HG03095 (cell line): Measurements from ENCODE around the gene PTPRT.

Experiments
- ATAC-seq: cut with Tn5 transposase; IDR thresholded peaks from one replicate; pipeline ENCODE4 v1.9.1; 2021; ENCODE audit warnings: moderate library complexity; ENCODE audit not compliant: unreplicated experiment

Gene PTPRT

GRCh38 chr20:42576167-42576566 is 613.5 kb downstream of the PTPRT start:
- ATAC-seq = no peak

GRCh38 chr20:42572320-42573016 is 617.2 kb downstream of the PTPRT start:
- ATAC-seq = no peak

- ATAC-seq = no peak
These were observed 622.3 kb downstream of the PTPRT start for GRCh38 chr20:42567409-42567808.

- ATAC-seq = no peak
These were observed 624.3 kb downstream of the PTPRT start for GRCh38 chr20:42565235-42565995.

- no peak for ATAC-seq
These were observed 630.0 kb downstream of the PTPRT start for GRCh38 chr20:42559665-42560064.

- no peak for ATAC-seq
These were observed 633.1 kb downstream of the PTPRT start for GRCh38 chr20:42556575-42556974.

GRCh38 chr20:42553374-42553773 is 636.3 kb downstream of the PTPRT start:
- ATAC-seq = no peak

GRCh38 chr20:42549496-42549895 is 640.2 kb downstream of the PTPRT start:
- no peak for ATAC-seq

GRCh38 chr20:42544926-42545325 is 644.8 kb downstream of the PTPRT start:
- ATAC-seq = no peak

GRCh38 chr20:42532831-42533230 is 656.9 kb downstream of the PTPRT start:
- no peak for ATAC-seq

- ATAC-seq = no peak
These were observed 658.2 kb downstream of the PTPRT start for GRCh38 chr20:42531508-42531961.

GRCh38 chr20:42530855-42531448 is 658.8 kb downstream of the PTPRT start:
- ATAC-seq = no peak

GRCh38 chr20:42530191-42530590 is 659.5 kb downstream of the PTPRT start:
- no peak for ATAC-seq

- ATAC-seq = no peak
These were observed 665.6 kb downstream of the PTPRT start for GRCh38 chr20:42524058-42524457.

GRCh38 chr20:42516692-42517091 is 673.0 kb downstream of the PTPRT start:
- no peak for ATAC-seq

- ATAC-seq = no peak
These were observed 679.0 kb downstream of the PTPRT start for GRCh38 chr20:42510686-42511085.

GRCh38 chr20:42507874-42508273 is 681.8 kb downstream of the PTPRT start:
- ATAC-seq = no peak

- no peak for ATAC-seq
These were observed 683.3 kb downstream of the PTPRT start for GRCh38 chr20:42506397-42506796.

- ATAC-seq = no peak
These were observed 687.1 kb downstream of the PTPRT start for GRCh38 chr20:42502591-42502990.

- no peak for ATAC-seq
These were observed 693.1 kb downstream of the PTPRT start for GRCh38 chr20:42496595-42496994.

- no peak for ATAC-seq
These were observed 695.4 kb downstream of the PTPRT start for GRCh38 chr20:42494290-42494689.

- ATAC-seq = no peak
These were observed 696.7 kb downstream of the PTPRT start for GRCh38 chr20:42493001-42493400.
